HEK293 (cell line): ENCODE measurements around the gene RCN2.

Source experiments
- CTCF ChIA-PET: fragments of 350-600 bp; formaldehyde crosslinking; extraction: SDS; loops from one replicate; lab custom pipeline; 2021; ENCODE audit warnings: antibody characterized with exemption; lab: Yijun Ruan, JAX
- POLR2A ChIA-PET: fragments of 300-600 bp; formaldehyde crosslinking; extraction: SDS; loops from one replicate; lab custom pipeline; 2020; ENCODE audit warnings: antibody characterized with exemption, inconsistent platforms; lab: Yijun Ruan, JAX
- H3K27ac ChIP-seq: fragments of 200-500 bp; sonication (Bioruptor generic); 2 replicates; pipeline ENCODE4 v1.5.1; 2014; ENCODE audit warnings: low read depth, low read length, control low read depth, inconsistent platforms; ENCODE audit errors: extremely low read depth
- H3K36me3 ChIP-seq, 2 experiments: fragments of 200-500 bp in 1 of 2; sonication (Bioruptor generic) in 1 of 2; 1 replicate in 1 of 2; 2 replicates in 1 of 2; pipeline ENCODE4 v1.5.1; 2014 to 2017; ENCODE audit warnings: inconsistent platforms in 2 of 2, low read length in 2 of 2; ENCODE audit not compliant: control insufficient read depth in 2 of 2, insufficient read depth in 1 of 2
- H3K4me1 ChIP-seq: fragments of 200-500 bp; sonication (Bioruptor generic); 2 replicates; pipeline ENCODE4 v1.5.1; 2014; ENCODE audit warnings: mild to moderate bottlenecking, low read length, inconsistent platforms; ENCODE audit not compliant: control insufficient read depth, insufficient read depth
- H3K4me3 ChIP-seq: 2 replicates; pipeline ENCODE4 v1.5.1; 2011; ENCODE audit warnings: low read depth, mild to moderate bottlenecking, control low read depth, low read length, moderate library complexity
- H3K9me3 ChIP-seq: fragments of 200-500 bp; sonication (Bioruptor generic); 2 replicates; pipeline ENCODE4 v1.5.1; 2014; ENCODE audit warnings: low read depth, low read length, inconsistent platforms; ENCODE audit not compliant: control insufficient read depth, insufficient read depth
- AEBP2 ChIP-seq: fragments of 450-650 bp; formaldehyde crosslinking; IDR thresholded peaks from 2 replicates; pipeline ENCODE4 v1.5.1; 2016; ENCODE audit warnings: missing biosample characterization, missing genetic modification characterization, borderline replicate concordance
- BCL6B ChIP-seq: fragments of 450-650 bp; formaldehyde crosslinking; IDR thresholded peaks from 2 replicates; pipeline ENCODE4 v1.5.1; 2017; ENCODE audit warnings: missing biosample characterization, missing genetic modification characterization
- EGR2 ChIP-seq: fragments of 450-650 bp; formaldehyde crosslinking; IDR thresholded peaks from 2 replicates; pipeline ENCODE4 v1.5.1; 2016; ENCODE audit warnings: low read depth, missing biosample characterization, missing genetic modification characterization
- HOXC10 ChIP-seq: sonication (generic); formaldehyde crosslinking; IDR thresholded peaks from 2 replicates; pipeline ENCODE4 v1.8.1; 2023; ENCODE audit warnings: mild to moderate bottlenecking, missing genetic modification reagents
- KLF7 ChIP-seq: fragments of 450-650 bp; formaldehyde crosslinking; IDR thresholded peaks from 2 replicates; pipeline ENCODE4 v1.5.1; 2016; ENCODE audit warnings: missing biosample characterization, missing genetic modification characterization, borderline replicate concordance
- KLF9 ChIP-seq: fragments of 450-650 bp; formaldehyde crosslinking; IDR thresholded peaks from 2 replicates; pipeline ENCODE4 v1.5.1; 2016; ENCODE audit warnings: missing biosample characterization, missing genetic modification characterization, low read depth
- MYNN ChIP-seq: fragments of 450-650 bp; formaldehyde crosslinking; IDR thresholded peaks from 2 replicates; pipeline ENCODE4 v1.5.1; 2016; ENCODE audit warnings: missing biosample characterization, missing genetic modification characterization, borderline replicate concordance
- SALL2 ChIP-seq: fragments of 450-650 bp; formaldehyde crosslinking; IDR thresholded peaks from 2 replicates; pipeline ENCODE4 v1.5.0; 2017; ENCODE audit warnings: missing biosample characterization, mild to moderate bottlenecking, missing genetic modification characterization, borderline replicate concordance
- SETDB1 ChIP-seq: IDR thresholded peaks from one replicate; pipeline ENCODE4 v1.6.1; 2017; ENCODE audit warnings: mild to moderate bottlenecking, low read length, moderate library complexity, mixed read lengths; ENCODE audit not compliant: insufficient read length
- YY1 ChIP-seq: fragments of 450-650 bp; formaldehyde crosslinking; IDR thresholded peaks from 2 replicates; pipeline ENCODE4 v1.5.1; 2018; ENCODE audit warnings: missing biosample characterization, missing genetic modification characterization
- ZBTB48 ChIP-seq: fragments of 450-650 bp; formaldehyde crosslinking; IDR thresholded peaks from 2 replicates; pipeline ENCODE4 v1.5.1; 2016; ENCODE audit warnings: missing biosample characterization, missing genetic modification characterization
- ZBTB8A ChIP-seq: fragments of 450-650 bp; formaldehyde crosslinking; IDR thresholded peaks from 2 replicates; pipeline ENCODE4 v1.5.1; 2016; ENCODE audit warnings: missing biosample characterization, missing genetic modification characterization
- ZNF23 ChIP-seq: fragments of 450-650 bp; formaldehyde crosslinking; IDR thresholded peaks from 2 replicates; pipeline ENCODE4 v1.5.1; 2016; ENCODE audit warnings: missing biosample characterization, missing genetic modification characterization, borderline replicate concordance
- ZNF248 ChIP-seq: fragments of 450-650 bp; formaldehyde crosslinking; IDR thresholded peaks from 2 replicates; pipeline ENCODE4 v1.5.1; 2017; ENCODE audit warnings: missing biosample characterization, missing genetic modification characterization
- ZNF549 ChIP-seq: fragments of 450-650 bp; IDR thresholded peaks from 2 replicates; pipeline ENCODE4 v1.5.1; 2018; ENCODE audit warnings: missing biosample characterization, missing genetic modification characterization, mild to moderate bottlenecking, inconsistent platforms, moderate library complexity
- ZNF561 ChIP-seq: fragments of 450-650 bp; IDR thresholded peaks from 2 replicates; pipeline ENCODE4 v1.5.1; 2018; ENCODE audit warnings: missing biosample characterization, missing genetic modification characterization, borderline replicate concordance
- ZNF660 ChIP-seq: fragments of 450-650 bp; IDR thresholded peaks from 2 replicates; pipeline ENCODE4 v1.5.1; 2018; ENCODE audit warnings: missing biosample characterization, mild to moderate bottlenecking, missing genetic modification characterization
- ZNF76 ChIP-seq: fragments of 450-650 bp; formaldehyde crosslinking; IDR thresholded peaks from 2 replicates; pipeline ENCODE4; 2016; ENCODE audit warnings: low read depth, missing biosample characterization, missing genetic modification characterization, borderline replicate concordance
- ZNF792 ChIP-seq: fragments of 450-650 bp; formaldehyde crosslinking; IDR thresholded peaks from 2 replicates; pipeline ENCODE4 v1.5.1; 2016; ENCODE audit warnings: missing biosample characterization, missing genetic modification characterization
- TF ChIP-seq, protein P1 (sequence below): fragments of 450-650 bp; formaldehyde crosslinking; IDR thresholded peaks from 2 replicates; pipeline ENCODE4 v1.5.1; 2016; ENCODE audit warnings: missing biosample characterization, missing genetic modification characterization
- TF ChIP-seq, protein P2 (sequence below): IDR thresholded peaks from 2 replicates; pipeline ENCODE4 v1.6.1; 2011; ENCODE audit warnings: mild to moderate bottlenecking, low read depth, low read length, borderline replicate concordance
- TF ChIP-seq, protein P3 (sequence below): fragments of 450-650 bp; formaldehyde crosslinking; IDR thresholded peaks from 2 replicates; pipeline ENCODE4 v1.5.1; 2017; ENCODE audit warnings: missing biosample characterization, missing genetic modification characterization
- TF ChIP-seq, protein P4 (sequence below): fragments of 450-650 bp; formaldehyde crosslinking; IDR thresholded peaks from 2 replicates; pipeline ENCODE4 v1.5.1; 2016; ENCODE audit warnings: missing biosample characterization, missing genetic modification characterization
- TF ChIP-seq, protein P5 (sequence below): fragments of 450-650 bp; formaldehyde crosslinking; IDR thresholded peaks from 2 replicates; pipeline ENCODE4 v1.5.1; 2016; ENCODE audit warnings: missing biosample characterization, missing genetic modification characterization

Gene RCN2

DNA sequence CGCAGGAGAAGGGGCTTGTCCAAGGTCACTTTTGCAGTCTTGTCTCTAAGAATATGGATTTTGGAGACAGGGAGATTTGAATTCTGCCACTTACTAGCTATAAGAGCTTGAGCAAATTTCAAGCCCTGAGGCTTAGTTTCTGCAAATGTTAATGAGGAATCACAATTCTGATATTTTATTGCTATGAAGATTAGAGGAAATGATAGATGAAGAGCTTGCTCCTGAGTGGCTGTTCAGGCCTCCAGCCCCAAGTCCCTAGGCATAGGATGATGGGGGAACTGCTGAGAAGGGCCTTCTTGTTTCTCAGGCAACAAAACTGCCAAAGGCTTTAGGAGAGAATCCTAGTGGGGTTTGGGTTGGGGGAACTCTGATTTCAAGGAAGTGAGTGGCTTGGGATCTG is 44.6 kb downstream of the RCN2 start (continued):
- TF ChIP-seq, protein P1, sequence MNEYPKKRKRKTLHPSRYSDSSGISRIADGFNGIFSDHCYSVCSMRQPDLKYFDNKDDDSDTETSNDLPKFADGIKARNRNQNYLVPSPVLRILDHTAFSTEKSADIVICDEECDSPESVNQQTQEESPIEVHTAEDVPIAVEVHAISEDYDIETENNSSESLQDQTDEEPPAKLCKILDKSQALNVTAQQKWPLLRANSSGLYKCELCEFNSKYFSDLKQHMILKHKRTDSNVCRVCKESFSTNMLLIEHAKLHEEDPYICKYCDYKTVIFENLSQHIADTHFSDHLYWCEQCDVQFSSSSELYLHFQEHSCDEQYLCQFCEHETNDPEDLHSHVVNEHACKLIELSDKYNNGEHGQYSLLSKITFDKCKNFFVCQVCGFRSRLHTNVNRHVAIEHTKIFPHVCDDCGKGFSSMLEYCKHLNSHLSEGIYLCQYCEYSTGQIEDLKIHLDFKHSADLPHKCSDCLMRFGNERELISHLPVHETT (tag by site-specific recombination), result no peak
- TF ChIP-seq MYNN (tag by site-specific recombination) (no peak), KLF7 (tag by site-specific recombination) (no peak), ZNF248 (no peak), AEBP2 (tag by site-specific recombination) (no peak), ZNF549 (tag by site-specific recombination) (no peak), ZNF76 (tag by site-specific recombination) (no peak), ZNF792 (no peak)

GRCh38 chr15:76976572-76977270 is 45.2 kb downstream of the RCN2 start:
- H3K4me1 ChIP-seq, result no peaks in the 10 kb centered on the region
- CTCF ChIA-PET, result interaction anchor here (0.6 to 1.1 kb wide), 6 partner anchors 14 to 58 kb away, joined by 3 to 5 read pairs (median 3); no protein-coding TSS in a partner anchor
- H3K27ac ChIP-seq, result no peak overlapping the region
- no peak overlapping the region for H3K4me3 ChIP-seq
- POLR2A ChIA-PET, result no interaction called here
- H3K9me3 ChIP-seq, result no peaks in the 10 kb centered on the region
- no peaks in the 10 kb centered on the region for H3K36me3 ChIP-seq
- TF ChIP-seq, protein P2, sequence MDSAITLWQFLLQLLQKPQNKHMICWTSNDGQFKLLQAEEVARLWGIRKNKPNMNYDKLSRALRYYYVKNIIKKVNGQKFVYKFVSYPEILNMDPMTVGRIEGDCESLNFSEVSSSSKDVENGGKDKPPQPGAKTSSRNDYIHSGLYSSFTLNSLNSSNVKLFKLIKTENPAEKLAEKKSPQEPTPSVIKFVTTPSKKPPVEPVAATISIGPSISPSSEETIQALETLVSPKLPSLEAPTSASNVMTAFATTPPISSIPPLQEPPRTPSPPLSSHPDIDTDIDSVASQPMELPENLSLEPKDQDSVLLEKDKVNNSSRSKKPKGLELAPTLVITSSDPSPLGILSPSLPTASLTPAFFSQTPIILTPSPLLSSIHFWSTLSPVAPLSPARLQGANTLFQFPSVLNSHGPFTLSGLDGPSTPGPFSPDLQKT, result no peak
- TF ChIP-seq EGR2 (tag by site-specific recombination) (no peak), BCL6B (no peak), ZNF561 (tag by site-specific recombination) (no peak), SALL2 (no peak), ZNF76 (tag by site-specific recombination) (no peak), HOXC10 (CRISPR knock-in tag) (no peak), ZNF23 (no peak), YY1 (tag by site-specific recombination) (no peak), SETDB1 (no peak), ZNF660 (tag by site-specific recombination) (no peak), ZBTB8A (tag by site-specific recombination) (no peak), KLF9 (no peak), ZBTB48 (tag by site-specific recombination) (no peak)
- TF ChIP-seq, protein P3, sequence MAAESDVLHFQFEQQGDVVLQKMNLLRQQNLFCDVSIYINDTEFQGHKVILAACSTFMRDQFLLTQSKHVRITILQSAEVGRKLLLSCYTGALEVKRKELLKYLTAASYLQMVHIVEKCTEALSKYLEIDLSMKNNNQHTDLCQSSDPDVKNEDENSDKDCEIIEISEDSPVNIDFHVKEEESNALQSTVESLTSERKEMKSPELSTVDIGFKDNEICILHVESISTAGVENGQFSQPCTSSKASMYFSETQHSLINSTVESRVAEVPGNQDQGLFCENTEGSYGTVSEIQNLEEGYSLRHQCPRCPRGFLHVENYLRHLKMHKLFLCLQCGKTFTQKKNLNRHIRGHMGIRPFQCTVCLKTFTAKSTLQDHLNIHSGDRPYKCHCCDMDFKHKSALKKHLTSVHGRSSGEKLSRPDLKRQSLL, result no peak
- TF ChIP-seq, protein P4, sequence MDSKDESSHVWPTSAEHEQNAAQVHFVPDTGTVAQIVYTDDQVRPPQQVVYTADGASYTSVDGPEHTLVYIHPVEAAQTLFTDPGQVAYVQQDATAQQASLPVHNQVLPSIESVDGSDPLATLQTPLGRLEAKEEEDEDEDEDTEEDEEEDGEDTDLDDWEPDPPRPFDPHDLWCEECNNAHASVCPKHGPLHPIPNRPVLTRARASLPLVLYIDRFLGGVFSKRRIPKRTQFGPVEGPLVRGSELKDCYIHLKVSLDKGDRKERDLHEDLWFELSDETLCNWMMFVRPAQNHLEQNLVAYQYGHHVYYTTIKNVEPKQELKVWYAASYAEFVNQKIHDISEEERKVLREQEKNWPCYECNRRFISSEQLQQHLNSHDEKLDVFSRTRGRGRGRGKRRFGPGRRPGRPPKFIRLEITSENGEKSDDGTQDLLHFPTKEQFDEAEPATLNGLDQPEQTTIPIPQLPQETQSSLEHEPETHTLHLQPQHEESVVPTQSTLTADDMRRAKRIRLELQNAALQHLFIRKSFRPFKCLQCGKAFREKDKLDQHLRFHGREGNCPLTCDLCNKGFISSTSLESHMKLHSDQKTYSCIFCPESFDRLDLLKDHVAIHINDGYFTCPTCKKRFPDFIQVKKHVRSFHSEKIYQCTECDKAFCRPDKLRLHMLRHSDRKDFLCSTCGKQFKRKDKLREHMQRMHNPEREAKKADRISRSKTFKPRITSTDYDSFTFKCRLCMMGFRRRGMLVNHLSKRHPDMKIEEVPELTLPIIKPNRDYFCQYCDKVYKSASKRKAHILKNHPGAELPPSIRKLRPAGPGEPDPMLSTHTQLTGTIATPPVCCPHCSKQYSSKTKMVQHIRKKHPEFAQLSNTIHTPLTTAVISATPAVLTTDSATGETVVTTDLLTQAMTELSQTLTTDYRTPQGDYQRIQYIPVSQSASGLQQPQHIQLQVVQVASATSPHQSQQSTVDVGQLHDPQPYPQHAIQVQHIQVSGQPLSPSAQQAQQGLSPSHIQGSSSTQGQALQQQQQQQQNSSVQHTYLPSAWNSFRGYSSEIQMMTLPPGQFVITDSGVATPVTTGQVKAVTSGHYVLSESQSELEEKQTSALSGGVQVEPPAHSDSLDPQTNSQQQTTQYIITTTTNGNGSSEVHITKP (tag by site-specific recombination), result no peak
- TF ChIP-seq, protein P5, sequence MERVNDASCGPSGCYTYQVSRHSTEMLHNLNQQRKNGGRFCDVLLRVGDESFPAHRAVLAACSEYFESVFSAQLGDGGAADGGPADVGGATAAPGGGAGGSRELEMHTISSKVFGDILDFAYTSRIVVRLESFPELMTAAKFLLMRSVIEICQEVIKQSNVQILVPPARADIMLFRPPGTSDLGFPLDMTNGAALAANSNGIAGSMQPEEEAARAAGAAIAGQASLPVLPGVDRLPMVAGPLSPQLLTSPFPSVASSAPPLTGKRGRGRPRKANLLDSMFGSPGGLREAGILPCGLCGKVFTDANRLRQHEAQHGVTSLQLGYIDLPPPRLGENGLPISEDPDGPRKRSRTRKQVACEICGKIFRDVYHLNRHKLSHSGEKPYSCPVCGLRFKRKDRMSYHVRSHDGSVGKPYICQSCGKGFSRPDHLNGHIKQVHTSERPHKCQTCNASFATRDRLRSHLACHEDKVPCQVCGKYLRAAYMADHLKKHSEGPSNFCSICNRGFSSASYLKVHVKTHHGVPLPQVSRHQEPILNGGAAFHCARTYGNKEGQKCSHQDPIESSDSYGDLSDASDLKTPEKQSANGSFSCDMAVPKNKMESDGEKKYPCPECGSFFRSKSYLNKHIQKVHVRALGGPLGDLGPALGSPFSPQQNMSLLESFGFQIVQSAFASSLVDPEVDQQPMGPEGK (tag by site-specific recombination), result no peak
